Epithelial cell of esophagus (primary cell): Measurements from ENCODE around the gene VANGL1.
A peak's percentile ranks its signal among the peaks of the same experiment; 100 is the strongest.
"Not testable (repeated sequence)": the region's sequence is repeated elsewhere in the genome, so short reads cannot be mapped to it uniquely, and the experiment has no call there.

ENCODE experiments used
- DNase-seq: peaks from one replicate; pipeline ENCODE4 v3.0.0; 2010; ENCODE audit warnings: low read depth
- H3K4me3 ChIP-seq: 2 replicates; pipeline ENCODE4 v1.5.1; 2011; ENCODE audit warnings: mild to moderate bottlenecking, low read length, control low read depth
- CTCF ChIP-seq: IDR thresholded peaks from 2 replicates; pipeline ENCODE4 v1.5.1; 2011; ENCODE audit warnings: low read depth, mild to moderate bottlenecking, low read length, control low read depth, inconsistent platforms; ENCODE audit not compliant: insufficient read depth; ENCODE audit errors: missing control alignments

The VANGL1 gene

GRCh38 chr1:115630342-115630741 is 11.4 kb upstream of the VANGL1 start:
- DNase-seq: no peak
- H3K4me3 ChIP-seq: no peak overlapping the region
- no peak for TF ChIP-seq CTCF

- TF ChIP-seq CTCF: no peak
- no peak overlapping the region for H3K4me3 ChIP-seq
- DNase-seq: no peak
Measured at GRCh38 chr1:115632251-115633026, 9.3 kb upstream of the VANGL1 start.

- not testable (repeated sequence) for H3K4me3 ChIP-seq, DNase-seq
Measured at GRCh38 chr1:115633606-115634005, 8.2 kb upstream of the VANGL1 start.

GRCh38 chr1:115637247-115637646 is 4.5 kb upstream of the VANGL1 start:
- DNase-seq: not testable (repeated sequence)

GRCh38 chr1:115640384-115640783 is 1.4 kb upstream of the VANGL1 start:
- DNase-seq: no peak
- H3K4me3 ChIP-seq: no peak overlapping the region
- TF ChIP-seq CTCF: no peak

More at GRCh38 chr1:115637247-115637646, 4.5 kb upstream of the VANGL1 start:
- not testable (repeated sequence) for H3K4me3 ChIP-seq

- peak overlapping the region; percentile 72 for H3K4me3 ChIP-seq
- DNase-seq: peak; percentile 67
- peak; percentile 6 for TF ChIP-seq CTCF
Measured at GRCh38 chr1:115642168-115643072, 650 bp downstream of the VANGL1 start.

GRCh38 chr1:115643225-115643624 is 1.5 kb downstream of the VANGL1 start:
- H3K4me3 ChIP-seq: peak overlapping the region; percentile 72

More at GRCh38 chr1:115643225-115643624, 1.5 kb downstream of the VANGL1 start:
- no peak for DNase-seq
- no peak for TF ChIP-seq CTCF
